ENCODE results near the gene ATL1.
"Not testable (repeated sequence)": the region's sequence is repeated elsewhere in the genome, so short reads cannot be mapped to it uniquely, and the experiment has no call there.

ATL1 gene

DNA sequence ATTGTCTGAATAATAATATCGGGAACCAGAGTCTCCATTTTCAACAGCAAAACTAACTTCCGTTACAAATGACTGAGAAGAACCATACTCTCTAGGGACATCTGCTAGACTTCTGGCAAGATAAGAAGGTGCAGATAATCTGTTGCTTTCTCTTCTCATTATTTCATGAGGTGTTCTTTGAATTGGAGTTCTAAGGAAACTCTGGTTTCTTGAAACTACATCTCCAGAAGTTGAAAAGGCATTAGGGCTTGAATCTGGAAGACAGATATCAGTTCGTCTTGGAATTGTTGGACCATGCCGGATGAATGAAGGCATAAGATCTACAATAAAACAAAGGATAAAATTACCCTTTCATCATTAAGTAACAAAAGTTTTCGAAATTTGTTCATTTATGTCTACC is 105.4 kb downstream of the ATL1 start:
- DNase-seq = not testable (repeated sequence)

DNA sequence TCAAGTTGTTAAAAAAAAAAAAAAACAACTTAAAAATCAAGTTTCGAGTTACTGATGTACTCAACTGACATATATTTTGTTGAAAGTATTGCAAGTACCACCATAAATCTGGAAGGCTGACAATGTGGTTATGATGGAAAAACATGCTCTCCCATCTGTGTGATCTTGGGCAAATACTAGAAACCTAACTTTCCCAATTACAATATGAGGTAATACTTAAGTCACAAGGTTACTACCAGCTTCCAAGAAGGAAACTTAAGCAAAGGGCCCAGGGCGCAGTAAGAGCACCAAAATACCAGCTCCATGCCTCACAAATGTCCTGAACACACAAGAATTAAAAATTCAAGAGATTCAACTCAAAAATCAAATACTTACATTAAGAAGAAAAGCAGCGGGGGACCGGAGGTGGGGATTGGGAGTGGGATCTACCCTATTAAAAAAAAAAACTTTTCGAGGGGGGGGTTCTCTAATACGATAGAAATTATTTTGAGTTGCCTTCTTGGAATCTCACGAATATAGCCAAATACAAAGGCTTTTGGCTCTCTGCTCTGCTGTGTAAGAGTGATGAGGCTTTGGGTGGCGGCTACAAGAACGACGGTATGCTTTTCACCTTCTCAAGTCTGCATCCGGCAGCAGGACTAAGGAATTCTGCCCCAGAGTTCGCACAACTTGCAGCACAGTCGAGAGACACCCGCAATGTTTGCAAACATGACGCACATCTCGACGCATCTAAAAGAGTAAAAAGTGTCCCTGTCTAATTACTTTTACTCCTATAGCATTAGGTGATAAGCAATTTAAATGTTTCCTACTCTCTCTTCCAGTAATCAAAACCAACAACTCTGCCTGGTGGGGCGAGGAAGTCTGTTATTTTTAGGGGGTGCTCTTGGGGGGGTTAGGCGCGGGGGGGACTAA is 107.1 kb downstream of the ATL1 start:
- DNase-seq = peak; percentile 70

- DNase-seq = no peak
Measured at GRCh38 chr14:50667684-50667995, 107.7 kb downstream of the ATL1 start.

DNA sequence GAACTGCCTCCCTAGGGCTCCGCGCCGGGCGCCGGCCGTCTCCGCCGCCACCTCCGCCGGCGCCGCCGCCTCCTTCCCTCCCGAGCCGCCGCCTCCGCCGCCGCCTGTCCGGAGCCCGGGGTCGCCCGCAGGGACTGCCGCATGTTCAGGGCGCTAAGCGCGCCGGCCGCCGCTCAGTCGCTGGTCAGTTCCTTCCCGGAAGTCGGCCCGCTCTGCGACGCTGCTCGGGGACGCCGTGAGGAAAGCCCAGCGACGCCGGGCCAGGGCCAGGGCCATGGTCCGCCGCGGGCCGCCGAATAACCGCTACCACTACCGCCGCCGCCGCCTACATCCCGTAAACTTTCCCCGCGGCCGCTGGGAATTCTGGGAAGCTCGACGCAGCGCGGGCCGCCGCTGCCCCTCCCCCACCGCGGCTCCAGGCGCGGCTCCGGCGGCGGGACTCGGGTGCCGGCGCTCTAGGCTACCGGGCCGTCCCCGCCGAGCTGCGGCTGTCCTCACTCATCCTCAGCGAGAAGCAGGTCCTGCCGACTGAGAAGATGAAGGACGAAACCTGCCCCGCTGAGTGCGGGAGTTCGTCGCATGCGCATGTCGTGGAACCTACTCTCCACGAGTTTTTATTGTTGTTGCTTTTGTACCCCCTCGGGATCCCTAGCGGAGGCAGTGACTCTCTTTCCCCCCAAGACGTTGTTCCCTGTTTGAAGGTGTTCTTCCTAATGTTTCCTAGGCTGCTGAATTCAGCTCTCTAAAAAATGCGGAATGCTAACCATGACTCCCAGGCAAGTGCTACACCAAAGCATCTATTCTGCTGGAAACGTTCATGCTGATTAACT is 108.3 kb downstream of the ATL1 start, which contains the start of gene SAV1:
Gene SAV1 (minus strand): TSS at position 311 of the 830 bp plus-strand sequence. CDS start 339 bp downstream, outside the sequence.
- peak; percentile 90 for DNase-seq

GRCh38 chr14:50668826-50669143 is 108.8 kb downstream of the ATL1 start:
- no peak for DNase-seq

DNA sequence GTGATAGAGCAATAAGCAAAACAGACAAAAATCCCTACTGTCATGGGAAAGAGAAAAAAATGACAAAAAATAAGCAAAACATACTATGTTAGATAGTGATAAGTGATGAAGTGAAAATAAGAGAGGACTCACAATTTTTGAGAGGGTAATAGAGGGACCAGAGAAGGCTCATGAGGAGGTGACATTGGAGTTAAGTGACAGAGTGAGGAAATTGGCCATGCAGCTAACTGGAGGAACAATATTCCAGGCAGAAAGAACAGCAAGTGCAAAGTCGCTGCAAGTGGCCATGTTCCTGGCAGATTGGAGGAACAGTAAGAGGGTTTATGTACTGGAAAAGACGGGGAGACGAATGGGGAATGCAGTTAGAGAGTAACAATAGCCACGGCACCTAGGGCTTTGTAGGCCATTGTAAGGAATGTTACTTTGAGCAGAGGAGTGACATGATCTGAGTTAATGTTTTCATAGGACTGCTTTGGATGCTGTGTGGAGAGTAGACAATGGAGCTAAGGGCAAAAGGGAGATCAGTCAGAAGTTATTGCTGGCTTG is 109.6 kb downstream of the ATL1 start:
- no peak for DNase-seq

GRCh38 chr14:50670196-50670865 is 110.4 kb downstream of the ATL1 start:
- peak; percentile 41 for DNase-seq

DNA sequence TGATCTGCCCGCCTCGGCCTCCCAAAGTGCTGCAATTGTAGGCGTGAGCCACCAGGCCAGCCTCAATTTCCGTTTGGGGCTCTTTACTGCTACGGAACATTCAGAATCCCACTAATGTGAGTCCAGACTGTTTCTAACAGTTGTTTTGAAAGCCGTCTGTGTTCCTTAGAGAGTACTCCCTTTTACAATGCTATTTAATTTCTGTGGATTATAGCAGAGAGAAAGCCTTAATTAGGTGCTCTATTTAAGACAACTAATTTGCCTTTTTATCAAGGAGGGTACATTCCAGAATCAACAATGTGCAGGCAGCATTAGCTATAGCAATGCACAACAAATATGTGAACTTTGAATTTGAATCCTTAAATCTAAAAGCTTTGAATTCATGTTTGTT is 110.9 kb downstream of the ATL1 start:
- DNase-seq = no peak

- peak; percentile 89 for DNase-seq
Measured at GRCh38 chr14:50675597-50675996, 115.7 kb downstream of the ATL1 start.

- no peak for DNase-seq
Measured at GRCh38 chr14:50676814-50677516, 117.0 kb downstream of the ATL1 start.

GRCh38 chr14:50677527-50678063 is 117.7 kb downstream of the ATL1 start:
- DNase-seq = peak; percentile 78

GRCh38 chr14:50678163-50678562 is 118.2 kb downstream of the ATL1 start:
- DNase-seq = no peak

- no peak for DNase-seq
Measured at GRCh38 chr14:50679674-50680073, 119.7 kb downstream of the ATL1 start.
